Activated CD4-positive, alpha-beta T cell treated with anti-CD3 and anti-CD28 coated beads for 4 hours (primary cell): Measurements from ENCODE around the gene RSBN1L.
A peak's percentile ranks its signal among the peaks of the same experiment; 100 is the strongest.
"Not testable (repeated sequence)": the region's sequence is repeated elsewhere in the genome, so short reads cannot be mapped to it uniquely, and the experiment has no call there.

Source experiments
- DNase-seq, 2 donors: peaks; one replicate each; pipeline ENCODE4 v3.0.0-alpha.2; 2020

RSBN1L gene

GRCh38 chr7:77696057-77696642 lies at the start of gene RSBN1L:
RSBN1L (plus strand) TSS chr7:77696459; CDS start chr7:77696470, 11 bp downstream.
- DNase-seq = peak; percentile 98

DNA sequence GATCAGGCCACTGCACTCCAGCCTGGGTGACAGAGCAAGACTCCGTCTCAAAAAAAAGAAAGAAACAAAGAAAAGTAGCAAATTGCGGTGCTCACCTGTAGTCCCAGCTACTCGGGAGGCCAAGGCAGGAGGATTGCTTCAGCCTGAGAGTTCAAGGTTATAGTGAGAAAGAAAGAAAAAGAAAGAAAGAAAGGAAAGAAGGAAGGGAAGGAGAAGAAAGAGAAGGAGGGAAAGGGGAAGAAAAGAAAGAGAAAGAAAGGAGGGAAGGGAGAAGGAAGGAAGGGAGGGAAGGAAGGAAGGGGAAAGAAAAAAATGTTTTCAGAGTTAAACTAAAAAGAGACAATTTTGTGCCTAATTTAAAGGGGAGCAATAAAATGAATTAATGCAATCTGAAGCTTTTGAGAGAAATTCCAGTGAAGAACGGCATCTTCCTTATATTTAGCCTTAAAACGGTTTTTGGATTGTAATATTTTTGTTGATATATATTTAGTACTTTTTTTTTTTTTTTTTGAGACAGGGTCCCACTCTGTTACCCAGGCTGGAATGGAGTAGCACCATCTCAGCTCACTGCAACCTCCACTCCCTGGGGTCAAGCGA lies 47.4 kb upstream of the RSBN1L start:
- DNase-seq = no peak

DNA sequence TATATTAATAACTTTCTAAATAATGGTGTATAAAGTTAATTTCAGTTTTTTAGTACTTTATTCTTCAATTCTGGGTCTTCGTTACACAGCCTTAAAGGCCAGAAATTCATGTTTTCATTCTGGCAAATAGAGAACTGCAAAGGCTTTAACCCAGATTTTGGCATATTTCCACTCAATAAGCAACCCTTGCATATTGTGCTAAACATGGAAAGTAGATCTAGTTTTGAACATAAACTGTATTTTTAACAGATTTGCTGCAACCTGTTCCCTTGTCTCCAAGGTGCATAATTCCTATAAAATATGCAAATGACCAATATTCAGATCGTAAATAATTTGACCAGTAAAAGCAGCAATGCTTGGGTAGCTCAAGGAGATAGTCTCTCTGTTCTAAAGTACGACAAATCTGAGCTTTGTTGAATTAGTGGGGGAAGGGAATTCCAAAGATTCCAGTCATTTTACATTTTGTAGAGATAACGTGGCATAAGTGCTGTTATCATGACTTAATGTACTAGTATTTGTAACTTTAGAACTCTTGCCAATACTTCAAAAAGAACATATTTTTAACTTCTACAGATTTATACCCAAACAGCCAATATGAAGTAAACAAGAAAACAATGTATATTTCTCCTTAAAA lies 46.4 kb upstream of the RSBN1L start:
- no peak for DNase-seq

DNA sequence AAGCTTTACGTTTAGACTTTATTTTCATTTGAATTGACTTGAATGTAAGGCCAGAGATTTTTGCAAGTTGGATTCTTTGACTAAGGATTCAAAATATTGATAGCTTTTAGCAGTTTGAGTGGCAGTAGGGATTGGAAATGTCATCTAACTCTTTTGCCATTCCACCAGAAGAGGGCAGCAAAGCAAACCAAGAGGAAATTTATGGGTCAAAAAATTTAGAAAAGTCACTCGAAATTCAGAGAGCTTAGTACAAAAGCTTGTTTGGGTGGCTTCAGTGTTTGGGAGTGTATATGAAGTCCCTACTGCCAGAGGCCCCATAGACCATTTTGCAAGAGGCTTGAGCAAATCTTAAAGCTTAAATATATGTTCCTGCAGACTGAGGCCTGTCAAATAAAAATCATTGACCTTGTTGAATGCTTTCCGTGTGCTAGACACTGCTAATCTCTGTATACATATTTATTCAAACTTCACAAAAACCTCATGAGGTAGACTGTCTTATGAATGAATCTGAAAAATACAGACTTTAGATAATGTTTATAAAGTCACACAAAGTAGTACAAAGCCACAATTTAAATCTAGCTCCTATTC lies 44.6 kb upstream of the RSBN1L start:
- DNase-seq = peak; percentile 34 to 49

GRCh38 chr7:77652826-77653225 lies 43.4 kb upstream of the RSBN1L start:
- DNase-seq = not testable (repeated sequence)

DNA sequence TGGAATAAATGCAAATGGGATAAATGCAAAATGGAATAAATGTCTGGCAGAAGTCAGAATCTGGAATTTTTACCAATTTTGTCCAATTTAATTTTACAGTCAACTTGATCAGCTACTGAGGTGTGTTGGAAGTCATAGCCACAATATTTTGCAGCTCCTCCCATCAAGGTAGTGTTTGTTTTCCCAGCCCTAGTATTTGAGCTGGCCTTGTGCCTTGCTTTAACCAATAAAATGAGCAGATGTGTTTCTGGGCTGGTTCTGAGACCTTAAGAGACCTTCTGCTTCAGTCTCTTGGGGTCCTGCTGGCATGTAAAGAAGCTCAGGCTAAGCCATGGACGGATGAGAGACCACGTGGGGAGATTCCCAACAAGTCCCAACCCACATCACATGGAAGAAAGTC lies 42.7 kb upstream of the RSBN1L start:
- no peak for DNase-seq

DNA sequence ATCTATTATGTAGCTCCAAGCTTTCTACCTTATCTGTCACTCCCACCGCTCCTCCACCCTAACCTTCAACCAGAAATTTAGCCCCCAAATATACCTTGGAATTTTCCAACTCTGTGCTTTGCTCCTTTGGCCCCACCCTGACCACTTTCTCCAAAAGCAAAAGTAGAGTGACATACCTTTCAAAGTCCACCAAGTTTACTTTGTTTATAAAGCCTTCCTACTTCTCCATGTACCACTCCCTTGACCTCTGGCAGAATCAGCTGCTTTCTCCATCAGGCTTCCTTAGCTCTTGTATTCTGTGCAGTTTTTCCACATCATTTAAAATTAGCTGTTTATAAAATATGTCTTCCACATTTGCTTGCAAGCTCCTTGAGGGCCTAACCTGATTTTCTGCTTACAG lies 40.9 kb upstream of the RSBN1L start:
- DNase-seq = no peak

- no peak for DNase-seq
Observed at GRCh38 chr7:77655836-77656455, 40.3 kb upstream of the RSBN1L start.

- peak in 1 of 2 donors; percentile 19 for DNase-seq
Observed at GRCh38 chr7:77657427-77658224, 38.6 kb upstream of the RSBN1L start.

- DNase-seq = no peak
Observed at GRCh38 chr7:77658928-77659327, 37.3 kb upstream of the RSBN1L start.

GRCh38 chr7:77661816-77662215 lies 34.4 kb upstream of the RSBN1L start:
- DNase-seq = no peak

GRCh38 chr7:77662869-77663268 lies 33.4 kb upstream of the RSBN1L start:
- DNase-seq = no peak

- DNase-seq = no peak
Observed at GRCh38 chr7:77664715-77665114, 31.5 kb upstream of the RSBN1L start.

- no peak for DNase-seq
Observed at GRCh38 chr7:77665161-77665560, 31.1 kb upstream of the RSBN1L start.

DNA sequence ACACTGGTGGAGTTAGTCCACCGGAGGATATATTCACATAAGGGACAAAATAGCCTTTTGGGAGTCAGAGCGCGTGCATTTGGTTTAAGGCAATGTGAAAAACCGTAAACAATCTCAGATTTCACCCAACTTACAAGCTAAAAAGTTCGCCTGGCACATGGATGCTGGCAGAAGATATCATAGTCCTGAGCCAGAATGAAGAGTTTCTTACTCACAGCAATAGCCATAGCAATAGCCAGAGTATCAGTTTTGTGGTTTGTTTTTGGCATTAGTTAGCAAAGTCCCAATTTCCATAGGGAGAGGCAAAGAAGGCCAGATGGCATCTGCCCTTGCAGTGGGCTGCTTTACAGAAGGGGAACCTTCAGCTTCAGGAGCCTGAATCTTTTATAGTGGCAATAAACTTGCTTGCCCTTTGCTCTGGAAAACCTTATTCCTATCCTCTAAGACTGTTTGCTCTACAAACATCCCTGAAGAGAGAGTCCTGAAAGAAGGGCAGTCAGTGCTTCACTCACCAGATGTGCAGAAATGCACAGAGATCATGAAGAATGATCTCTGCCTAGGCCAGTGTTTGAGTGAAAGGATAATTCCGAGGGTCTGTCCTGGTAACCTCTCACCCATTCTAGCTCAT lies 28.7 kb upstream of the RSBN1L start:
- DNase-seq = no peak

DNA sequence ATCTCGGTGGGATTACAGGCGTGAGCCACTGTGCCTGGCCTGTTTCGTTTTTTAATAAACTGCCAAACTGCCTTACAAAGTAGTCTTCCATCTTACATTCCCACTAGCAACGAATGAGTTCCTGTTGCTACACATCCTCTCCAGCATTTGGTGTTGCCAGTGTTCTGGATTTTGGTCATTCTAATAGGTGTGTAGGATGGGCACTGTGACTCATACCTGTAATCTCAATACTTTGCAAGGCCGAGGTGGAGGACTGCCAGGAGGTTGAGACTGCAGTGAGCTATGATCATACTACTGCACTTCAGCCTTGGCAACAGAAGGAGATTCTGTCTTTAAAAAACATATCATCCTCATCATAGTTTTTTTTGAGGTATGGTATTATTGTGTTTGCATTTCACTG lies 21.4 kb upstream of the RSBN1L start:
- no peak for DNase-seq

DNA sequence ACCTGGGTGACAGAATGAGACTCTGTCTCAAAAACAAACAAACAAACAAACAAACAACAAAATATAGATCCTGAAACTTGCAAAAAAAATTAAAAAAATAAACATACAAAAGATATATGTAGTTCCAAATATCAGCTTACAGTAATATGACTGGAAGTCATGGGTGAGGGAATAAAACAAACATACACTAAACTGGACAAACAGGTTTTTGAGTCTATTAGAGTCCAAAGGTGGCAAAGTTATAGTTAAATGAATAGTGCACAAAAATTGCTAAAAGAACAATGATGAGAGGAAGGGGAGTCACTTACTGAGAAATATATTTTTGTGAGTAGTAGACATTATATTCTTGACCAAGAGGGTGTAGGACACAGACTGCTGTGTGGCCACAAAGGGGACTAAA lies 16.7 kb upstream of the RSBN1L start:
- DNase-seq = no peak

DNA sequence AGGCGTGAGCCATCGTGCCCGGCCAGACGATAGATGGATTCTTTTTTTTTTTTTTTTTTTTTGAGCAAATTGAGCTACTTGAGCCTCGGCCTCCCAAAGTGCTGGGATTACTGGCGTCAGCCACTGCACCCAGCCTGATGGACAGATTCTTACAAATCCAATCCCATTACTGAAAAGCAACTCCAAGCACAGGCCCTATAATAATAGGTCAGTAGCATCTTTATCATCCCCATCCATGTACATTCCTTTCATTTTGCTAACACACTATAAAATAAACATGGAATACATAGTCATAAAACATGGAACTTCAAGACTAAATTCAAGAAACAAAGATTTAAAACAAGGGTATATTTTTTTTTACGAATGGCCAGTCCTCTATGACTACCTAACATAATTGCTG lies 16.0 kb upstream of the RSBN1L start:
- DNase-seq = no peak

GRCh38 chr7:77684030-77684429 lies 12.2 kb upstream of the RSBN1L start:
- no peak for DNase-seq

- DNase-seq = no peak
Observed at GRCh38 chr7:77685233-77685632, 11.0 kb upstream of the RSBN1L start.

DNA sequence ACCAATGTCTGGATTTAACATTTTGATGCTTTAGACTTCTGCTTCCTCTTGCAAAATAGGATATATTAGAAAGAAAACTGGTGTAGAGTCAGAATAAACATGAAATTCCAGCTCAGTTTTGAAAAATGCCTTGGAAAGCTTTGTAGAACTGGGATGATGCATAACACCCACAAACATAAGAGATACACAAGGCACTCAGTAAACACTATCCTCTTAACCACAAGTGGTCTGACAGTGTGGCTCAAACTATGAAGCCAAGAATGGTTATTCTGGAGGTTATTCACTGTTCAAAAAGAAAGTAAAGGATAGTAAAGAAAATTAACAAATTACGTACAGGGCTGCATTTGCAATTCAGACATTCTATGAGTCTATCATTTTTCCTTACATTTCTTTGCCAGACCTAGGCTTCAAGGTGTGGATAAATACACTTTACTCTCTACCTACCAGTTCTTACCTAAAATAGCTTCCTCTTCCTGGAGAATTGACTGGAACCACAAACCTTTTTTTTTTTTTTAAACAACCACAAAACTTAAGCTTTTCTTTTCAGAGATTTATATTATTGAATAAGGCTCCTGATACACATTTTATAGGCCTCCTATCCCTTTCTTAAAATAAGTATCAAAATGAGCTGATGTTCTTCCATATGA lies 9.0 kb upstream of the RSBN1L start:
- no peak for DNase-seq

GRCh38 chr7:77687747-77688144 lies 8.5 kb upstream of the RSBN1L start:
- DNase-seq = no peak
